GM18498 (cell line): ENCODE measurements around the gene CORO6.

Experiments
- ATAC-seq: cut with Tn5 transposase; IDR thresholded peaks from one replicate; pipeline ENCODE4 v1.9.1; 2021; ENCODE audit warnings: mild to moderate bottlenecking, moderate library complexity; ENCODE audit not compliant: unreplicated experiment

Gene CORO6

DNA sequence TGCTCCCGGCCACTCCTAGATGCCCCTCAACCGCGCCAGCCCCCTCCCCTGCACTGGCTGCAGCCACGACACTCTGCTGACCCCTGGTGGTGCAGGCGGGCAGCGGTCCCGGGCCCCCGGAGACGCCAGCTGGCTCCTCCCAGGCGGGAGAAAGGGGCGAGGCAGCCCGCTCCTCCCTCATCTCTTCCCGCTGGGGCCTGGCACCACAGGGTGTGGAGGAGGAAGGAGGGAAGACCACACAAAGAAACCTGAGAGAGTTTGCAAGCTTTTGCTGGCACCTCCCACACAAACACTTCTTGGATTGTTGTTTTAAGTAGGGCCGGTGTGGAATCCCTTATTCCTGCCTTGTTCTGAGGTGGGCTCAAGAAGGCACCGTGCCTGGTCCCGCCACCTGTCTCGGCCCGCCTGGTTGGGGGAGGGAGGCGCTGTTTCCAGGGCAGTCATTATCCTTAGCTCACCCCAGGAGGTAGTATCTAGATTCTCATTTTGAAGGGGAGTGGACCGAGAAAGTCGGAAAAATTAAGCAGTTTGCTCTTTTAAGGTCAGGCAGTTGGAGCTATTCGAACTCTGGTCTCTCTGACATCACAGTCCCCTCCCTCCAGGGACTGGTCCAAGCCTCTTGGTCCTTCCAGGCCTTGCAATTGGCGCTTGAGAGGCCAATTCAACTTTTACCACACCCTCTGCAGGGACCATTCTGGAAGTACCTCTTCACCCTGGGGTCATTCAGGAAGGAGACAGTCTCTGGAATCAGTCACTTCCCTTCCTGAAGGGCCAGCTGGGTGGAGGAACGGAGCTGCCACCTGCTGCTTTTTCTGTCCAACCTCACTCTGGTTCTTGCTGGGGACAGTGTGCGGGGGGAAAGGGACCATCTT lies 30.7 kb downstream of the CORO6 start:
- ATAC-seq: no peak

DNA sequence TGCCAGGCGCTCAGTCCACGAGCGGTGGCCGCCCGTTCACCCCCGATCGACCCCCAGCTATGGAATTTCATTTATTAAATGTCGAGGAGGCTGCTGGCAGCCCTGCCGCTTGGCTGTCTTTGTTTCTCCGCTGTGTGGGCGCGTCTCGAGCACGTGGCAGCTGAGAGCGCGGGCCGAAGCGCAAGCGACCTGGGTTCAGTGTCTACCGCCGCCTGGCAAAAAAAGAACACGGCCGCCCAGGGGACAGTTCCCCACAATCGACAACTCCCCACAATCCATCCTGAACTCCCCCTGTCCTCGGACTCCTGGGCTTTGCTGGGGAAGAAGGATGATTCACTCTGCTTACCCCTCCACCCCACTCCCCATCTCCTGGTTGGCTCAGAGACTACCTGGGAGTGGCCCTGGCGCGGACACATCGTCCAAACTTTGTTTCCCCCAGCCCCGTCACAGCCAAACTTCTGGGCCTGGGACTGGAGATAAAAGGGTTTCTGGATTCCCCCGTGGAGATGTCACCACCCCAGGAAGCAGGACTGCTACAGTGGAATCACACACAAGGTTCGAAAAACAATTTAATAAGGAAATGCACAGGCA lies 31.5 kb downstream of the CORO6 start:
- ATAC-seq: no peak

DNA sequence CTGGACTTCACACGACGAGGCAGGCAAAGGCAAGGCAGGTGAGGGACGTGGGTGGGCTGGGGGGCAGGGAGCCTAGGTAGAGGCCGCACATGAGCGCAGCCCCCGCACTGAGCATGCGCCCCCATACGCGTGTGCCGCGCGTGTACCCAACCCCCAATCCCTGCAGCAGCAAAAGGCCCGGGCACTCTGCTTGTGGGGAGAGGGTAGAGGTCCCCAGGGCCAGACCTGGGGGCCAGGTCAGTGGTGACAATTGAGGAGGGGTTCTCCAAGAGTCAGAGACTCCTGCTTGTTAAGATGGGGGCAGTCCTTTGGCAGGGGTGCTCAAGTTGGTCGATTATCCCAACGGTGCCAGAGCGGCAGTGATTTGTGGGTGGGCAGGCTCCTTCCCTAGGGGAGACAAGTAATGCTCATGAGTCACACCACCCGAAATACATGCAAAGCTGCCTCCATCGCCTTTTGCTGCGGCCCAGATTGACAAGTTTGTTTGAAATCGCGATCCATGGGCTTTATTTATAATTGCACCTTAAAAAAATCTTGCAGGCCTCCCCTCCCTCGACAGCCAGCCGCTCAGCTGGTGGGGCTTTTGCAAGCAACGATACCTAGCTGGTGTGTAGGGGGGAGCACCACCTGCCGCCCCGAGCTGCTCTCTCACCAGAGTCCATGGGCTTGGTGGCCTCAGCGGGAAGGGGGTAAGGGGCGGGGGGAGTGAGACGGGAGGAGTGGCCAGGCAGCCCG lies 32.1 kb downstream of the CORO6 start:
- no peak for ATAC-seq

DNA sequence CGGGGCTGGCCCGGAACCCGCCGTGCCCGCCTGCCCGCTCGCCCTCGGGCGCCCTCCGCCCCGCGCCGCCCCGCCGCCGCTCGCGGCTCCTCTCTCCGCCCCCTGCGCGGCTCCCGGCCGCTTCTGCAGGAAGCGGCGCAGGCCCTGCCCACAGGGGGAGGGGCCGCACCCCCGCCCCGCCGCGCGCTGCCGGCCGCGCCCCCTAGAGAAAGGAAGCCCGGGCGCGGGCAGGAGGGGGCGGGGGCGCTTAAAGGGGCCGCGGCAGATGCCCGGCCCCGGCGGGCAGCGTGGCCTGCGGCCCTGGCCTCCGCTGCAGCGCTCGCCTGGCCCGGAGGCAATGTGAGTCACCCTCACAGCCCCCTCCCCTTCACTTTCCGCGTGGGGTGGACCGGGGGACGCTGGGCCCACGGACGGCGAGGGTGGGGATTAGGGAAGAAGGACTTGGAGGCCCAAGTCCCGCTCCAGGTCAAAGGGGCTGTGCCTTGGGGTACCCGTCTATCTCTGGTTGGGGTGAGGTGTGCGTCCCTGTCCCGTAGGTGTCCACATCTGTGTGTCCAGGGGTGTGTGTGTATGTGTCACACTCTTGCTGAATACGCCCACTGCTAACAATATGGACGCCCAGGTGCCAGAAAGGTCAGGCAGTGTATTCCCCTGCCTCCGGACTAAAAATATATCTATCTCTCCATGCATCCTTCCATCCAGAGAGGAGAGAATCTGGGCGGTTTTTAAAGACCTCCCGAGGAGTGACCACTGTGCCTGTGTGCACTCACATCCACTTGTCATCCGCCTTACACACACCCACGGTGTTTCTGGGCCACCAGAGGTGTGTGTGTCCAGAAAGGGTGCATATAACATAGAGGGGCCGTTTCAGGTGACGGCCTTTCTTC lies 32.9 kb downstream of the CORO6 start, which contains the start of gene GIT1:
Gene GIT1, minus strand, starts transcription at position 125 of the 887 bp plus-strand sequence. CDS start 270 bp downstream, outside the sequence.
- ATAC-seq: peak; percentile 75

DNA sequence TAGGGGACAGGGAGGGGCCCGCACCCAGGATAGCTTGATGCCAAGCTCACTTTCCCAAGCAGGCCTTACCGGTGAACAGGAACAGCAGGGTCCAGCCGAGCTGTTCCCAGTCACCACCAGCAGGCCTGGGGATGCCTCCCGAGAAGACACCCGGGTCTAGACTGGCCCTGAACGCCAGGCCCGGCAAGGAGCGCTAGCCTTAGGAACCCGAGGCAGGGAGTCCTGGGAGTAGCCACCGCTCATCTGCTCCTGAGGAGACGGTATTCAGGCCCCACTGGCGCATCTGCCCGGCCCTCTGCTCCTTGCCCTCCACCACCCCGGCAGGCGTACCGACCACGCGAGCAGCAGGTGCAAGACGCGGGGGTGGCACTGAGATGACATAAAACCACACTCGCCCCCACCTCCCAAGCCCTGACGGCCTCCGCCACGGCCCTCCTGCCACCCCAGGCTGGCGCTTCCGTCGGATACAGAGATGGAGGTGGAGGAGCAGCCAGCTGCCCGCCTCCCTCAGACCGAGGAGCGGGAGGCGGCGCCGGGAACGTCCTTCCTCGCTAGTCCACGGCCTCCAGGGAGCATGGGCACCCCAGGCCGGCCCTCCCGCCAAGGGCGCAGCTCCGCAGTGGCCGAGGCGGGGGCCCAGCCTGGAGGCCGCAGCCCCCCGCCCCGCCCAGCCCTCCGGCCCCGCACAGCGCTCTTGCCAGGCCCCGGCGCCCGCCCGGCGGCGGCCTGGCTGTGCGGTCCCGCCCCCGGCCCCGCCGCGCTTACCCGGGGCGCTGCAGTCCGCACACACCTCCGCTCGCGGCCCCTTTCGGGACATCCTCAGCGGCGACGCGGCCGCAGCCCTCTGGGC lies 33.9 kb downstream of the CORO6 start:
- ATAC-seq: peak; percentile 23

DNA sequence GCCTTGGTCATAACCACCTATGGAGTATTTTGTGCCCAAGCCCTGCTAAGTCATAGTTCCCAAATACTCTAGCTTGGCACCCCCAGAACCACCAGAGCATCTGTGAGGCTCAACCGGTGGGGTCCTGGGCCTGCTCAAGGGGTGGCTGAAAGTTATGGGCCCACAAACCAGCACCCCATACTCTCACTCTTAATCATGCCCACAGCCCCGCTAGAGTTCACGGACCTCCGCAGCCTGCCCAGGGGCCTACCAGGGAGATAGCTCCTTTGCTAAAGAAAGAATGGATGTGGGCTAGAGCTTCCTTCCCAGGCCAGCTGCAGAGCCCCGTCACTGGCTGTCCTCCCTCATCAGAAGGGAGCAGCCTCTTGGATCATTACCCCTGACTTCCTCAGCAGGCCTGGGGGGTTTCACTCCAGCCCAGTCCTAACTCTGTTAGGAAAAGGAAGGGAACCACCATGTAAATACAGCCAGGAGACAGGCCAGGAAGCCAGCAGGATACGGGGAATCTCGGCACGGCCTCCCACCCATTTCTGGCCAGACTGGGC lies 34.6 kb downstream of the CORO6 start:
- no peak for ATAC-seq

DNA sequence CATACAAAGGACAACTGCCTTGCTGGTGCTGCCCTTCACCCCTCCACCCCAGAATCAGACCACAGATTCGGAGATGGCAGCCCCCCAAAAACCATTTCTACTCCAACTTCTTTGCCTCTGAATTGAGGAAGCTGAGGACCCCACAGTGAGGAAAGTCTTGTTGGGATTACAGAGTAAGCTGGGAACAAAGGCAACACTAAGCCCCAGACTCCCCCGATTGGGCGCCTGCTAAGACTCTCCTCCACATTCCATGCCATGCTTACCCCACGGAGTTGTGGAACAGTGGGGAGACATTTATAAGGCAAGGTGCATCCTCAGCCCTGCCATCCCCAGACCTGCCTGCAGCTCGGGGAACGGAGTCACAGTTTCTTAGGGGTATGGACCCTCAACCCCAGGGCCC lies 35.1 kb downstream of the CORO6 start:
- ATAC-seq: no peak

DNA sequence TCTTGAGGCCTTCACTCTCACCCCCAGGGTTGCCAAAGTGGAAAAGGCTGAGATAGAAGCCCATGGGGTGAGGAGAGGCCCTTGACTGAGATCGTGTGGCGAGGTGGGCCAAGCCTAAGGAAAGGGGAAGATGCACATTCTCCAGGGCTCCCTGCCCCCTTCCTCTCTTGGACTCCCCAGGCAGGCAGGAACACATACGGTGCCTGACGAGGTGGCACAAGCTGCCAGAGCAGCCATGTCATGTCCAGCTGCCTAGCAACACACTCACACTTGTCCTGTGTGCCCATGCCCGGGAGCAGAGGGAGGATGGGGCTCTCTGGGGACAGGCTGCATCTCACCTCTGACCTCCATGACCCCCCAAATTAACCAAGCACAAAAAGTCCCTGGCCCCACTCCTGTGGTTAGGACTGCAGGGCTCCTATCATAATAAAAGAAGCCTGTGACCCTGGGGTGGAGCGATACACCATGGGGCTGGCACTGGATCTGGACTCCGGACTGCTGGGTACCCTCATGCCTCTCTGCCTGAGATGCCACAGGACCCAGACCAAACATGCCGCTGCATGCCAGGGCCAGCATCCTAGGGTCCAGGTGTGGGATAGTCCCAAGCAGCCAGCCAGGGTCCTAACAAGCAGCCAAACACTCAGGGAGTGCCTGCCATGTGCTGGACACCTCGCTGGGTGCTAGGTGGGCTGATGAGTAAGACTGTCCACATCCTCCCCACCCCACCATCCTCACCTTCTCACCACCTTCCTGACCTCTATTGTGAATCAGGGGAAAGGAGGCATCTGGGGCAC lies 35.8 kb downstream of the CORO6 start:
- ATAC-seq: no peak

DNA sequence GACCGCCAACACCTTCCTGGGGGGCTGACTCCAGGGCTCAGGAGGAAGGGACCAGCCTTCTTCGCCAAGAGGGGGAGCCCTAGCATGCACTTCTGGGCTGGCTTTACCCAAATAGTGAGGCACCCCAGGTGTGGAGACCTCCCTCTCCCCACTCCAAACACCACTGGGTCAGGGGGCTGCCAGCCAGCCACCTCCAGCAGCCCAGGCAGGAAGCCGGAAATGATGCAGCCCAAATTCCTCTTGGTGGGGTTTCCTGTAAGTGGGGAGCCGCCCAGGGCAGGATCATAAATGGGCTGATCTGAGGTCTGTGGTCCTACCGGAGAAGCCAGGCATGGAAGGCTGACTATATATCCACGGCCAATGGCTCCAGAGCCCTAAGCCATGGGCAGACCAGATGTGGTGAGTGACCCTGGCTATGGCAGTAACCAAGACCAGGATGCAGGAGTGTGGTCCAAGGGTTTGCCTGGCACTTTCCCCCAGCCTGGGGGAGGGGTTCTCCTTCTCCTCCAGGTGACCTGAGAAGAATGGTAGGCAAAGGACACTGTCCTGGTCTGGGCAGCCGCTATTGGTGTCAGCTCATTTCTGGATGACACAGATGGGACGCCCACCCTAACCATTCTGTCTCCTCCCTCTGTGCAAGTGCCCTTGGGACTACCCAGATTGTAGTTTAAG lies 37.5 kb downstream of the CORO6 start:
- no peak for ATAC-seq

DNA sequence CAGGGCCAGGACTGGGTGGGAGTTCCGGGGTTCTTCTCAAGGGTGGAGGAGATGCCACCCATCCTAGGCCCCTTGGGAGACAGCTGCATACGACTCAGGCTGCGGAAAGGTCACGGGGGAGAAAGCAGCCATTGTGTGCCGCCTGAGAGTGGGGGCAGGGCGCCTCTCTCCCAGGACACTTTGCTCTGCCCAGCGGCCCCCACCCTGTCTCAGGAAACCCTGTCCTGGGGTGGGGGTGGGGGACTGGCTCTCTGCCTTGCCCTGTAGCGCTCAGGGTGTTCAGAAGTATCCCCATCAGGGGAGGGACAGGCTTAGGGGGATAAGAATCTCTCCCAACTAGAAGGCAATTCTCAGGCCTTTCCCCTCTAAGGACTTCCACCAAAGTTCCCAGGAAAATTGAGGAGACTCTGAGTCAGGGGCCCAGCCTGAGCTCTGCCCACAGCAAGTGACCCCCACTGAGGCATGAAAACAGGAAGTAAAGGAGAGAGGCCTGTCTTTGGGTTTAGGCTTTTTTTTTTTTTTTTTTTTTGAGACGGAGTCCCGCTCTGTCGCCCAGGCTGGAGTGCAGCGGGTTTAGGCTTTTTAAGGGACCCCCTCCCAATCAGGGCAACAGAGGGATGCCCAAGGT lies 38.1 kb downstream of the CORO6 start:
- ATAC-seq: no peak

DNA sequence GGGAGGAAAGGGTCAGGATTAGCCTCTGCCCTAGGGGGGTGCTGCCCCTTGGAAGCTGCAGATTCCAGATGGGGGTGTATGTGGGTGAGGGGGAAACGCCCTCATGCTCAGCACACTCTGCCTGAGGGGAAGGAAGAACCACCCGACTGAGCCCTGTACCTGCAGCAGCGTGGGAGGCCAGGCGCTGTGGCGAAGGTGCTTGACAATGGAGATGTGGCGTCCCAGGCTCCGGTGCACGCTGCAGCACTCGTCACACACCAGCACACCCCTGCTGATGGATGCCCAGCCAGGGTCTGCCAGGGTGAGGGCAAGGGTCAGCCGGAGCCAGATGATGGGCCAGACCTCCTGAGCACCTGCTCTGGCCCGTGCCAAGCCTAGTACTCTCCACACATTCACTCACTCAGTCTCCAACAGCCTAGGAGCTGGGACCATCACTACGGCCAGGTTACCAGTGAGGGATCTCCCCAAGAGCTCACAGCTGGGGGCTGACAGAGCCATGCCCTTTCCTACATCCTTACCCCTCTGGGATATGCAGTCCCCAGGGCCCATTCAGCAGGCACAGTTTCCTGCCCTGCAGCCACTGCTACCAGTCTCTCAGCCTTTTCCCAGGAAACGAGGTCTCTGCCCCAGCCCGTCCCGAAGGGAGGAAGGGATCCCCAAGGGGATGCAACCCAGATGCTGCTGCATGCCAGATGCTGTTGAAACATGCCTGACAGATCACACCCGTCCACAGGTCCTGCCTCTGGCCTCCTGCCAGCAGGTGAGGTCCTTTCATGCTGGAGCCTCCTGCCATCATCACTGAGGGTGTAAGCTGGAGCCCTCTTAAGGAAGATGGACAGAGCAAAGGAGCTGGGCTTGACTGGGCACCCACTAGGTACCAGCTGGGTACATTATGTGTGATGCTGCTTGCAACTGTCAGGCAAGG lies 39.1 kb downstream of the CORO6 start:
- ATAC-seq: no peak

DNA sequence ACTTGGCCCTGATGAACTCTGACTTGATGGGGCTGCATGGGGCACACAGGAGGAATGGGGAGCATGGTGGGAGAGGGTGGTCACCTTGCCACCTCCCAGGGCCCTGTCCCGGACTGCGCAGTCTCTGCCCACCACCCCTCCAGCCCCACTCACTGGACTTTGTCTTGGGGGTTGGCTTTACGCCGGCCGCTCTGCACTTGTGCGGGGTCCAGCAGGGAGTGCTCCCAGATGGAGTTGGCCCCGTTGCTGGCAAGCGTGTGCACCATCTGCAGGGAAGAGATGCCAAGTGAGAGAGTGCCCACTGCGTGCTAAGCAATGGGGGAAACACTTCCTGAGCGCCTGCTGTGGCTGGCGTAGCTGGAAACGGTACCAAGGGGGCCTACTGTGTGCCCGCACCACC lies 39.9 kb downstream of the CORO6 start:
- ATAC-seq: no peak

DNA sequence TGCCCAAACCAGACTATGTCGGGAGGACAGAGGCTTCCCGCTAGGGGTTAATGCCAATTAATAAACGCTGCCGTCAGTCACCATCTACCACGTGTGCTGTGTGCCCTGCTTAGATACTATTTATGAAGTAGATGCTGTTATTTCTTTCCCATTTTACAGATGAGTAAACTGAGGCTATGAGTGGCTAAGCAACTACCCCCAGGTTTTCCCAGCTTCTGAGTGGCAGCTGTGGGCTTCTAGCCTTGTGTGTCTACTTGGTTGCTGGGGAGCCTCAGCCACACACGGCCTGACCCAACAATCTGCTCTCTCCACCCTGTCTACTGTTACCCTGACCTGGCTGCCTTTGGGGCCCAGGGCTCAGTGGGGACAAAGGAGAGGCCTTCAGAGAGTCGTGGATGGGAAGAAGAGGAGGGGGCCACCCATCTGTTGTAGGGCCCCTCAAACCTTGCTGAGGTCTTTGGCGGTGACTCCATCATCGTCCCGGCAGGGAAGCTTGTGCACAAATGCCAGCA lies 40.4 kb downstream of the CORO6 start:
- no peak for ATAC-seq

DNA sequence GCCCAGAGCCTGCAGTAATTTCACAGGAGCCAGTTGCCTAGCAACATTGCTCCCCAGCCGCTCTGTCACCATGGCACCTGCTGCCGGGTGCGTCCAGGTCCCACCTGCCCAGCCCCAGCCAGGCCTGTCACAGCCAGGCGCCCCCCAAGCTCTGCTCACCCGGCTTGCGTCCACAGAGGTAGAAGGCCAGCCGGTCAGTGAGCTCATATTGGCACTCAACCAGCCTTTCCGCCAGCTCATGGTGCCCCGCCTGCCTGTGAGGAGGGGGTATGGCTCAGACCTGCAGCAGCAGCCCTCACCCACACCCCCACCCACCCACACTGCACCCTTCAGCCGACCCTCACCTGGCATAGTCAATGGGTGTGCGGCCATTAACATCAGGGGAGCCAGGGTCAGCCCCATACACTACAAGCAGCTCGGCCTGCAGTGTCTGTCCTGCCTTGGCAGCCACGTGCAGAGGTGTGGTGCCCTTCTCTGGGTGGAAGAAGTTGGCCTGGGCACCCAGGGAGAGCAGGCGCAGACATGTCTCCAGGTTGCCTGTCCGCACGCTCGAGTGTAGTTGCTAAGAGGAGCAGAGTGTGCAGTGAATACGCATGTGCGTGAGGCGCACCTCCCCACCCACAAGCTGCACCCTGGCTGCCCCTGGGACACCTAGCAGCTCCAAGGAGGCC lies 41.0 kb downstream of the CORO6 start:
- ATAC-seq: no peak

DNA sequence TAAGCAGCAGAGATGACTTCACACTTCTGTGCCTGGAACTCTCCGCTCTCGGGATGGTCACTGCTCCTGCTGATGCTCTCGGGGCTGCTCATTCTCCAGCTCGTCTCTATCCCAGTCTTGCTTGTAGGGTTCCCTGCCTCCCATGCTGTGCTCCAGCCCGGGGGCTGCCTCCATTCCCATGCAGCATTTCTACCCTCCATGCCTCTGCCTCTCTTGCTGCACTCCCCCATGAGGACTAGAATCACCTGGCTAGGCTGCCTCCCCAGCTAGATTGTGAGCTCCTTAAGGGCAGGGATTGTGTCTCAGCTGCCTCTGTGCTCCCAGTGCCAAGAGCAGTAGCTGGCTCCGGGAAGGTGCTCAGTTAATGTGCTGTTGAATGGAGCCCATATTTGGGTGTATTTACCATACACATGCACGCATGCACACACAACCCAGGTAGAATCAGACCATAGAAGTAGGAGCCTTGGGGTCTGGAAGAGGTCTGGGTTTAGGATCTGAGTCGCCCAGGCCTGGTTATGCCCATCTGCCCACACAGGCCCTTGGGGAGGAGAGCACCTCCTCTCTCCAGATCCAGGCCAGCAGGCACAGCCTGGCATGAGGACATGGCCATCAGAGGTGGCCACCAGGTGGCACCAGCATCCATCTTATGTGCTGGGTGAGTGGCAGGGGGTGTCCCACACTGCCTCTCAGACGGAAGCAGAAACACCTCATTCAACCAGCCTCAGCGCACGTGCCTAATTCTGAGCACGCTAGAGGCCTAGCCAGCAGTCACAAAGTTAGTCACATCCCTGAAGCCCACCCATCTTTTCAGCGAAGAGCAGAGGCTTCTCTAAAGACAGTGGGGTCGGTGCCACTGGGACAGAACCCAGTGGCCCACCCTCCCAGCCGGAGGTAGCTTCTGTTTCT lies 42.6 kb downstream of the CORO6 start:
- ATAC-seq: peak; percentile 79
